HG03039 (cell line): ENCODE measurements around the gene DLX2.

Source experiments
- ATAC-seq: cut with Tn5 transposase; IDR thresholded peaks from one replicate; pipeline ENCODE4 v1.9.1; 2021; ENCODE audit warnings: mild to moderate bottlenecking, moderate library complexity; ENCODE audit not compliant: unreplicated experiment

DLX2 gene

GRCh38 chr2:172094294-172095145, 8.2 kb downstream of the DLX2 start:
- no peak for ATAC-seq

GRCh38 chr2:172093416-172094293, 9.0 kb downstream of the DLX2 start:
- no peak for ATAC-seq

GRCh38 chr2:172092716-172093415, 9.8 kb downstream of the DLX2 start:
- no peak for ATAC-seq

- no peak for ATAC-seq
Measured at GRCh38 chr2:172091761-172092566, 10.7 kb downstream of the DLX2 start.

GRCh38 chr2:172091000-172091641, 11.6 kb downstream of the DLX2 start:
- ATAC-seq = no peak

GRCh38 chr2:172090044-172090961, 12.4 kb downstream of the DLX2 start:
- no peak for ATAC-seq

- ATAC-seq = no peak
Measured at GRCh38 chr2:172089633-172090032, 13.1 kb downstream of the DLX2 start.

GRCh38 chr2:172089005-172089504, 13.6 kb downstream of the DLX2 start:
- no peak for ATAC-seq

- no peak for ATAC-seq
Measured at GRCh38 chr2:172088245-172089004, 14.3 kb downstream of the DLX2 start.

GRCh38 chr2:172087780-172088244, 14.9 kb downstream of the DLX2 start:
- ATAC-seq = no peak

- no peak for ATAC-seq
Measured at GRCh38 chr2:172087207-172087779, 15.4 kb downstream of the DLX2 start.

GRCh38 chr2:172086241-172087206, 16.2 kb downstream of the DLX2 start:
- ATAC-seq = no peak

GRCh38 chr2:172085460-172086159, 17.1 kb downstream of the DLX2 start, which contains the start of gene DLX1:
Gene DLX1, plus strand, starts transcription at chr2:172085507. Its CDS starts 171 bp downstream, at chr2:172085678.
- ATAC-seq = peak; percentile 5

- ATAC-seq = peak; percentile 78
Measured at GRCh38 chr2:172084645-172085459, 17.8 kb downstream of the DLX2 start.

- no peak for ATAC-seq
Measured at GRCh38 chr2:172084395-172084644, 18.4 kb downstream of the DLX2 start.
